Thyroid gland (tissue), 4 donors: Measurements from ENCODE around the gene KCTD5.

ENCODE experiments used
- POLR2A ChIP-seq, 2 donors: fragments of 450-650 bp; IDR thresholded peaks; one replicate each; pipeline ENCODE4 v1.6.1; 2017; ENCODE audit warnings: antibody characterized with exemption in 2 of 2, mild to moderate bottlenecking in 2 of 2, moderate library complexity in 1 of 2
- TF ChIP-seq, protein P1 (sequence below), 6 experiments: fragments of 200-600 bp in 3 of 6; fragments of 450-650 bp in 3 of 6; sonication (generic) in 3 of 6; IDR thresholded peaks; one replicate each; pipeline ENCODE4 v1.5.1; 2016 to 2019; ENCODE audit warnings: antibody characterized with exemption in 6 of 6, mild to moderate bottlenecking in 2 of 6, inconsistent platforms in 1 of 6, moderate library complexity in 1 of 6

DNA sequence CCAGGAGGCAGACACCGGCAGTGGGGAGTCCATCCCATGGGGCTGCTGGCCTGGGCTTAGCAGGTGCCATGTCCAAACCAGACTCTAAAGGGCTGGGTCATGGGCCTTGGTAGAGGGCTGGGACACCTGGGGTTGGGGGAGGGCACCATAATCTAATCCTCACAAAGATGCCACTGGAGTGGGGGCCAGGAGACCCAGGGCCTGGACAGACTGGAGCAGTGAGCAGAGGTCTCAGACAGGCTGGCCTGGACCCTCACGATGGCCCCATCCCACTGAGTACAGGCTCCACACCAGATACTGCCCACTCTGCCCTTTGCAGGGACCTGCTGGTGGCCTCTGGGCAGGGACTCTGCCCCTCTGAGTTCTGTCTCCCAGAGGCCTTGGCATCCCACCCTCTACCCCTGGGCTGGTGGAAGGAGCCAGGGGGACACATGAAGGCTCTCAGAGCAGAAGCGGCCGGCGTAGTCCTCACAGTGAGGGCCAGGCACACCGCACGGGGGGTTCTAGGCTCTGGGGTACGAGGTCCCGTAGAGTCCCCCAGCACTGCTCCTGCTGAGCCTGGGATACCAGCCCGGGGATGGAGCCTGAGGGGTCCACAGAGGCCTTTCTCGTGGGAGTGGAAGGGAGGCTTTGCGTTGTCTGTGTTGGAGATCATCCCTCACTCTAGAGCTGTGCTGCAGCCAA lies 60.1 kb downstream of the KCTD5 start:
- TF ChIP-seq, protein P1, sequence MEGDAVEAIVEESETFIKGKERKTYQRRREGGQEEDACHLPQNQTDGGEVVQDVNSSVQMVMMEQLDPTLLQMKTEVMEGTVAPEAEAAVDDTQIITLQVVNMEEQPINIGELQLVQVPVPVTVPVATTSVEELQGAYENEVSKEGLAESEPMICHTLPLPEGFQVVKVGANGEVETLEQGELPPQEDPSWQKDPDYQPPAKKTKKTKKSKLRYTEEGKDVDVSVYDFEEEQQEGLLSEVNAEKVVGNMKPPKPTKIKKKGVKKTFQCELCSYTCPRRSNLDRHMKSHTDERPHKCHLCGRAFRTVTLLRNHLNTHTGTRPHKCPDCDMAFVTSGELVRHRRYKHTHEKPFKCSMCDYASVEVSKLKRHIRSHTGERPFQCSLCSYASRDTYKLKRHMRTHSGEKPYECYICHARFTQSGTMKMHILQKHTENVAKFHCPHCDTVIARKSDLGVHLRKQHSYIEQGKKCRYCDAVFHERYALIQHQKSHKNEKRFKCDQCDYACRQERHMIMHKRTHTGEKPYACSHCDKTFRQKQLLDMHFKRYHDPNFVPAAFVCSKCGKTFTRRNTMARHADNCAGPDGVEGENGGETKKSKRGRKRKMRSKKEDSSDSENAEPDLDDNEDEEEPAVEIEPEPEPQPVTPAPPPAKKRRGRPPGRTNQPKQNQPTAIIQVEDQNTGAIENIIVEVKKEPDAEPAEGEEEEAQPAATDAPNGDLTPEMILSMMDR (IDR thresholded peaks at IDR 0.05), result no peak
- TF ChIP-seq POLR2A (IDR thresholded peaks at IDR 0.05), result no peak
